DND-41 (cell line): ENCODE data around the gene TEP1.

ENCODE experiments used
- CTCF ChIP-seq: IDR thresholded peaks from 2 replicates; pipeline ENCODE4 v1.5.1; 2012; ENCODE audit warnings: borderline replicate concordance, low read length, moderate library complexity, mild to moderate bottlenecking; ENCODE audit not compliant: poor library complexity, severe bottlenecking; ENCODE audit errors: extremely low read depth
- EZH2 ChIP-seq: IDR thresholded peaks from 3 replicates; pipeline ENCODE4 v1.6.1; 2012; ENCODE audit warnings: borderline replicate concordance, low read depth, mild to moderate bottlenecking, moderate library complexity, low read length, inconsistent platforms; ENCODE audit not compliant: severe bottlenecking

- no peak for TF ChIP-seq CTCF
- TF ChIP-seq EZH2: no peak
These were observed 2.9 kb upstream of the TEP1 start for GRCh38 chr14:20416223-20416622.
